T-cell (primary cell): ENCODE results near the gene BRF1. TPM values are rescaled to one million over a fixed set of nuclear protein-coding genes. Genes with fewer than 3 reads are reported as not detected.
"Not testable (repeated sequence)": the region's sequence is repeated elsewhere in the genome, so short reads cannot be mapped to it uniquely, and the experiment has no call there.

Source experiments
- ATAC-seq, 4 experiments: fragments of 200-7000 bp in 3 of 4; fragments of 150-1000 bp in 1 of 4; cut with Tn5 transposase; replicated peaks in 1 of 4; 1 replicate in 3 of 4; 2 replicates in 1 of 4; pipeline ENCODE4 v1.10.0; 2021; ENCODE audit warnings: moderate library complexity in 3 of 4, mild to moderate bottlenecking in 2 of 4, moderate number of reproducible peaks in 1 of 4
- CTCF ChIA-PET, 2 donors: fragments of 300-600 bp; sonication (Branson Sonifier 250); formaldehyde crosslinking; loops; one replicate each; lab custom pipeline; 2022; ENCODE audit warnings: antibody characterized with exemption in 2 of 2; lab: Charles Lee
- POLR2A ChIA-PET, 2 donors: fragments of 300-600 bp; sonication (Branson Sonifier 250); formaldehyde crosslinking; loops; one replicate each; lab custom pipeline; 2022; ENCODE audit warnings: antibody characterized with exemption in 2 of 2; lab: Charles Lee
- DNase-seq, 35 experiments: peaks; one replicate each; pipeline versions ENCODE4 v3.0.0 to v3.0.0-alpha.2; 2013 to 2023
- H3K27ac ChIP-seq: one replicate; pipeline ENCODE4 v1.5.1; 2013; ENCODE audit warnings: low read length
- H3K27me3 ChIP-seq, 2 experiments: replicated peaks in 1 of 2; 1 replicate in 1 of 2; 2 replicates in 1 of 2; pipeline versions ENCODE4 v1.6.1 to v1.7.0; 2013; ENCODE audit warnings: low read length in 1 of 2, mixed read lengths in 1 of 2; ENCODE audit not compliant: control insufficient read depth in 2 of 2, insufficient read depth in 2 of 2; ENCODE audit errors: extremely low read depth in 1 of 2
- H3K36me3 ChIP-seq, 2 donors: 1 replicate in 1 of 2; 2 replicates in 1 of 2; pipeline versions ENCODE4 v1.6.1 to v1.7.0; 2013; ENCODE audit warnings: low read length in 1 of 2; ENCODE audit not compliant: control insufficient read depth in 2 of 2, insufficient read depth in 1 of 2; ENCODE audit errors: extremely low read depth in 1 of 2
- H3K4me1 ChIP-seq, 2 experiments: 1 replicate in 1 of 2; 2 replicates in 1 of 2; pipeline versions ENCODE4 v1.6.1 to v1.7.0; 2013; ENCODE audit warnings: low read length in 2 of 2, mixed read lengths in 1 of 2; ENCODE audit not compliant: insufficient read depth in 2 of 2, control insufficient read depth in 1 of 2; ENCODE audit errors: extremely low read depth in 1 of 2
- H3K4me3 ChIP-seq, 2 donors: 1 replicate in 1 of 2; 2 replicates in 1 of 2; pipeline versions ENCODE4 v1.5.1 to v1.7.0; 2013; ENCODE audit warnings: mild to moderate bottlenecking in 2 of 2, low read length in 1 of 2, moderate library complexity in 1 of 2; ENCODE audit not compliant: control insufficient read depth in 1 of 2; ENCODE audit errors: extremely low read depth in 1 of 2
- H3K9me3 ChIP-seq: 2 replicates; pipeline ENCODE4 v1.7.0; 2013
- H3K27ac Mint-ChIP-seq, 2 donors: one replicate each; pipeline ENCODE4 v1.8.0; 2020 to 2021; ENCODE audit warnings: mild to moderate bottlenecking in 2 of 2, mixed read lengths in 2 of 2
- H3K27me3 Mint-ChIP-seq, 2 donors: one replicate each; pipeline ENCODE4 v1.8.0; 2021 to 2022; ENCODE audit warnings: mixed read lengths in 2 of 2
- H3K36me3 Mint-ChIP-seq: one replicate; pipeline ENCODE4 v1.8.0; 2021; ENCODE audit warnings: mixed read lengths
- H3K4me1 Mint-ChIP-seq, 3 donors: one replicate each; pipeline ENCODE4 v1.8.0; 2020 to 2022; ENCODE audit warnings: mixed read lengths in 3 of 3, mild to moderate bottlenecking in 1 of 3
- H3K4me3 Mint-ChIP-seq, 3 donors: one replicate each; pipeline ENCODE4 v1.8.0; 2020 to 2022; ENCODE audit warnings: mild to moderate bottlenecking in 3 of 3, mixed read lengths in 3 of 3, moderate library complexity in 3 of 3
- H3K9me3 Mint-ChIP-seq, 3 donors: one replicate each; pipeline ENCODE4 v1.8.0; 2020 to 2022; ENCODE audit warnings: mixed read lengths in 3 of 3
- WGBS: methylation state at CpG from one replicate; pipeline ENCODE4 v1.1.5; 2013; ENCODE audit warnings: missing lambda C conversion rate; ENCODE audit not compliant: insufficient coverage; 5-methylcytosine and 5-hydroxymethylcytosine counted together
- total RNA-seq, 35 experiments: library from RNA in 6 of 35; stranded (reverse) in 6 of 35; fragments of 120-200 nt in 1 of 35; gene quantifications; one replicate each; pipeline versions ENCODE4 v1.2.1 to v1.2.4 and lab custom pipeline; 2013 to 2026

Gene BRF1
- total RNA-seq, 5 donors from 2014 or later (not counting 1 experiment from before 2014, with no cell fraction given): 57.7 to 70.5 (median 66.5) TPM

DNA sequence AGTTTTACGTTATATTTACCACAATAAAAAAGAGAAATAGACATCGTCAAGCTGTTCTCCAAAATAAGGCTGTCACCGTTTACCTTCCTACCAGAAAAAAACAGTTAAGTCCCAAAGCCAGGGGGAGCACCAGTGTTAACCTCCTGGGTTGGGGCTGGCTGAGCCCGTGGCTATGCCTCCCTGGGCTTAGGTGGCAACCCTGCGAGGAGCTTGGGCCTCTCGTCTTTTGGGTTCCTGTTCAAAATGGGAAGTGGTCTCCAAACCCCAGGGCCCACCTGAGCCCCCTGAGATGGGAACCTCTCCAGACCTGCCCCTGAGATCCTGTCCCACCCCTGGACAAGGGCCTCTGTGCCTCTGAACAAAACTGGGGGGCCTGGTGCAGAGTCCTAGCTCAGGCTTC lies 36.6 kb upstream of the BRF1 start:
- Mint-ChIP-seq H3K27me3 (no peaks in the 10 kb centered on the region), H3K4me3 (no peak overlapping the region), H3K36me3 (no peaks in the 10 kb centered on the region), H3K27ac (no peak overlapping the region), H3K4me1 (peaks cover 13 to 14% (median 14%) of the 10 kb centered on the region in 3 donors), H3K9me3 (no peaks in the 10 kb centered on the region)
- ChIA-PET CTCF (interaction anchor here in 1 of 2 donors (0.6 kb wide), 1 partner anchor 1118 kb away, joined by 4 read pairs; no protein-coding TSS in a partner anchor), POLR2A (no interaction called here)
- Histone ChIP-seq H3K27me3 (no peaks in the 10 kb centered on the region), H3K9me3 (no peaks in the 10 kb centered on the region), H3K27ac (no peak overlapping the region), H3K4me1 (peaks cover 0 to 9% of the 10 kb centered on the region in 2 experiments), H3K4me3 (no peak overlapping the region), H3K36me3 (no peaks in the 10 kb centered on the region)
- ATAC-seq (no peak), DNase-seq (no peak)
- 90% methylated on average over 5 of the region's 6 CpGs for WGBS

DNA sequence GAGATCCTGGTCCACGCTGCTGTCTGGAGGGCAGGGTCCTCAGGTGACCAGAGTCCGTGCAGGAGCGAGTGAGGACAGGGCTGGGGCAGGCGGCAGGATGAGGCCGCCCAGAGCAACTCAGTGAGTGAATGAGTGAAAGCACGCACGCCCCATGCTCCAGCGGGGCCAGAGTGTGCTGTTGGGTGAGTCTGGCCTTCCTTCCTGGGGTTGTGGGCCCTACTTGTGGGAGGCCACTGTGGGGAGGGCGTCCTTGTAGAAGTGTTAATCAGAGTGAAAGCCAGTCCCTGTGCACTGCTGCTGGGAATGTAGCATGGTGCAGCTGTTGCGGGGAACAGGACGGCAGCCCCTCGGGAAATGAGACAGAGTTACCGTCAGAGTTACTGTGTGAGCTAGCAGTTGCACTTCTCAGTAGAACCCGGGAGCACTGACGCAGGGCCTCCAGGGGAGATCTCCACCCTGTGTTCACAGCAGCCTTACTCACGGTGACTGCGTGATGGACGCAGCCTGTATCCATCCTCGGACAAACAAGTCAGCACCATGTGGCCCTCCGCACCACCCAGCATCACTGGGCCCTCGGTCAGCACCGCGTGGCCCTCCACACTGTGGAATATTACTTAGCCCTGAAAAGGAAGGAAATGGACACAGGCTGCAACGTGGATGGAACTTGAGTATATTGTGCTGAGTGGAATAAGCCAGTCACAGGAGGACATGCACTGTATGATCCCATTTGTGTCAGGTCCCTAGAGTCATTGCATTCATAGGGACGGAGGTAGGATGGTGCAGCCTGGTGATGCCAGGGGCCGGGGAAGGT lies 35.9 kb upstream of the BRF1 start:
- Histone ChIP-seq H3K4me3 (no peak overlapping the region), H3K36me3 (no peaks in the 10 kb centered on the region), H3K27me3 (no peaks in the 10 kb centered on the region), H3K4me1 (peaks cover 0 to 17% of the 10 kb centered on the region in 2 experiments), H3K27ac (no peak overlapping the region), H3K9me3 (no peaks in the 10 kb centered on the region)
- CTCF ChIA-PET: no interaction called here
- WGBS: 97% methylated on average over 20 of the region's 26 CpGs
- POLR2A ChIA-PET: no interaction called here
- ATAC-seq (no peak), DNase-seq (no peak)
- peaks cover 0 to 3% (median 0%) of the 10 kb centered on the region in 3 donors for H3K9me3 Mint-ChIP-seq
- H3K4me3 Mint-ChIP-seq: no peak overlapping the region
- peaks cover 19 to 22% (median 20%) of the 10 kb centered on the region in 3 donors for H3K4me1 Mint-ChIP-seq
- no peak overlapping the region for H3K27ac Mint-ChIP-seq
- no peaks in the 10 kb centered on the region for H3K27me3 Mint-ChIP-seq
- no peaks in the 10 kb centered on the region for H3K36me3 Mint-ChIP-seq

DNA sequence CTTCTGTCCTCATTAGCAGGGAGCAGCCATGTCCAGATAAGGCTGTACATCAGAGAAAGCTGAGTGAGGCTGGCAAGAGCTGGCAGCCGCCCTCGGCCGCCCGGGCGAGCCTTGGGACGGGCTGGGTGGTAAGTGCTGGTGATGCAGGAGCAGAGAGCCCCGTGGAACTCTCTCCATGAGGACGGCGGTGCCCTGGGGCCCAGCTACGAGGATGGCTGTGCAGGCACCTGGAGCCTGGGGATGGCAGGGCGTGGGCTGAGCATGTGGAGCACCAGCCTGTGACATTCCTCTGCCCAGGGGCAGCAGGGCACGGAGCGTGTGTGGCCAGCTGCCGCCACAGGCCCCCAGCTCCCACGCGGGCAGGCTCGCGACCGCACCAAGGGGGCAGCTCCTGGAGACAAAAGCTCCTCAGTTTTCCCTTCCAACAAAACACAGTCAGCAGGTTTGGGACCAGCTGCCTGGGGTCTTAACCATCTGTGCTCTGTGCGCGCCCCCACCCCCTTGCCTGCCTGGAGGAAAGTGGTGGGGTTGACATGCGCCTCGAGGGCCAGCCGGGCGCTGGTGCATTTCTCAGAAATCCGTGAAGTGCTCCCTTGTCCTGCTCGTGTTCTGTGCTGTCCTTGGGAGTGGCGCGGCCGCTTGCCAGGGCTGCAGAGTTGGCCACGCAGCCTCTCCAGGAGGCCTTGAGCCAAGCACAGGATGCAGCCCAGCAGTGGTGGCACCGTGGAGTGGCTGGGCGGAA lies 35.1 kb upstream of the BRF1 start:
- Histone ChIP-seq H3K36me3 (no peaks in the 10 kb centered on the region), H3K27ac (no peak overlapping the region), H3K4me3 (no peak overlapping the region), H3K4me1 (peaks cover 0 to 24% of the 10 kb centered on the region in 2 experiments), H3K27me3 (no peaks in the 10 kb centered on the region), H3K9me3 (no peaks in the 10 kb centered on the region)
- 91% methylated on average over 25 of the region's 33 CpGs for WGBS
- Mint-ChIP-seq H3K9me3 (peaks cover 0 to 3% (median 0%) of the 10 kb centered on the region in 3 donors), H3K27ac (no peak overlapping the region), H3K4me3 (no peak overlapping the region), H3K4me1 (peaks cover 21 to 27% (median 24%) of the 10 kb centered on the region in 3 donors), H3K36me3 (no peaks in the 10 kb centered on the region), H3K27me3 (no peaks in the 10 kb centered on the region)
- DNase-seq: no peak
- POLR2A ChIA-PET: no interaction called here
- CTCF ChIA-PET: no interaction called here
- no peak for ATAC-seq

DNA sequence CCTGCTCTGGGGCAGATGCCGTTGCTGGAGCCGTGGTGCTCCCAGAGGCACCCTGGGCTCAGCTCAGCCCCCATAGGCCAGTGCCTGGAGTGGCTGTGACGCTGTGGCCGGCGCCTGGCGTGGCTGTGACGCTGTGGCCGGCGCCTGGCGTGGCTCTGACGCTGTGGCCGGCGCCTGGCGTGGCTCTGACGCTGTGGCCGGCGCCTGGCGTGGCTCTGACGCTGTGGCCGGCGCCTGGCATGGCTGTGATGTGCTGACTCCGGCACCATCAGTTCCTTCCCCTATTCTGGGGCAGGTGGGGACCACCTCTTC lies 34.4 kb upstream of the BRF1 start:
- WGBS: 92% methylated on average over 18 of the region's 22 CpGs
- peaks cover 20 to 29% (median 28%) of the 10 kb centered on the region in 3 donors for H3K4me1 Mint-ChIP-seq
- H3K9me3 ChIP-seq, H3K36me3 Mint-ChIP-seq, H3K27ac Mint-ChIP-seq, H3K27ac ChIP-seq, H3K4me3 Mint-ChIP-seq, H3K4me3 ChIP-seq, DNase-seq, CTCF ChIA-PET, ATAC-seq, H3K9me3 Mint-ChIP-seq, POLR2A ChIA-PET, H3K36me3 ChIP-seq, H3K27me3 Mint-ChIP-seq, H3K27me3 ChIP-seq: not testable (repeated sequence)
- H3K4me1 ChIP-seq: peaks cover 3 to 31% of the 10 kb centered on the region in 2 experiments

DNA sequence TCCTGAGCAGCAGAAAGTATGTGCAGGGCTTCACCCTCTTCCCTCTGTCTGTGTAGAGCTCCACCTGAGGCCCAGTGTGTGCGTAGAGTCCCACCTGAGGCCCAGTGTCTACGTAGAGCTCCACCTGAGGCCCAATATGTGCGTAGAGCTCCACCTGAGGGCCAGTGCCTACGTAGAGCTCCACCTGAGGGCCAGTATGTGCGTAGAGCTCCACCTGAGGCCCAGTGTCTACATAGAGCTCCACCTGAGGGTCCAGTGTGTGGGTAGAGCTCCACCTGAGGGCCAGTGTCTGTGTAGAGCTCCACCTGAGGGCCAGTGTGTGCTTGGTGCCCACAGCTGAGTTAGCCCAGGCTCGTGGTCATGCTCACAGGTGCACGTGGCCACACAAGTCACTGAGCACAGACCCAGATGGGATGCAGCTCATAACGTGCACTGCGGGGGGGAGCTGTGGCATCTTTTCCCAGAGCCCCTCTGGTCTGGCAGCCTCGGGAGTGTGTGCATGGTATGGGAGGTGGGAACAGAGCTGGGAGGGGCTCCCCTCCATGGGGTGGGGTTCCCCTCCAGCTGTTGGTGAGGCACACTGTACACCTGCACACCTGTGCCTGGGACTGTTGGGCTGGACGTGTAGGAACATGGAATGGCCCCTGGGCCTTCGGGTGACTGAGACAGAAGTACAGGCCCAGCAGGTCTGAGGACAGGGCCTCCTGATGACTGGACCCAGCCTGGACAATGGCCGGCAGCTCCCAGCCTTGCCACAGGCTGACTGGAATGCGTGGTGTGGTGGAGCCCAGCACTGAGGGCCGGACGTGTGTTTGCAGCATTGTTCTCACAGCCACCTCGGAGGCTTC lies 33.8 kb upstream of the BRF1 start:
- Mint-ChIP-seq H3K4me3 (no peak overlapping the region), H3K9me3 (peaks cover 0 to 3% (median 0%) of the 10 kb centered on the region in 3 donors), H3K36me3 (no peaks in the 10 kb centered on the region), H3K4me1 (peaks cover 19 to 30% (median 29%) of the 10 kb centered on the region in 3 donors), H3K27ac (no peak overlapping the region), H3K27me3 (no peaks in the 10 kb centered on the region)
- H3K27me3 ChIP-seq: no peaks in the 10 kb centered on the region
- H3K36me3 ChIP-seq: no peaks in the 10 kb centered on the region
- CTCF ChIA-PET: no interaction called here
- H3K27ac ChIP-seq: no peak overlapping the region
- POLR2A ChIA-PET: no interaction called here
- H3K4me3 ChIP-seq: no peak overlapping the region
- no peaks in the 10 kb centered on the region for H3K9me3 ChIP-seq
- DNase-seq (no peak), ATAC-seq (peak in 1 of 4 experiments; percentile 9)
- peaks cover 3 to 37% of the 10 kb centered on the region in 2 experiments for H3K4me1 ChIP-seq
- 97% methylated on average over 14 of the region's 17 CpGs for WGBS
